GM18526 (cell line): ENCODE data around the gene TXNRD2.

ENCODE experiments used
- POLR2A ChIP-seq: IDR thresholded peaks from 3 replicates; pipeline ENCODE4 v1.6.1; 2011; ENCODE audit not compliant: insufficient read length; ENCODE audit errors: extremely low read depth

The TXNRD2 gene

DNA sequence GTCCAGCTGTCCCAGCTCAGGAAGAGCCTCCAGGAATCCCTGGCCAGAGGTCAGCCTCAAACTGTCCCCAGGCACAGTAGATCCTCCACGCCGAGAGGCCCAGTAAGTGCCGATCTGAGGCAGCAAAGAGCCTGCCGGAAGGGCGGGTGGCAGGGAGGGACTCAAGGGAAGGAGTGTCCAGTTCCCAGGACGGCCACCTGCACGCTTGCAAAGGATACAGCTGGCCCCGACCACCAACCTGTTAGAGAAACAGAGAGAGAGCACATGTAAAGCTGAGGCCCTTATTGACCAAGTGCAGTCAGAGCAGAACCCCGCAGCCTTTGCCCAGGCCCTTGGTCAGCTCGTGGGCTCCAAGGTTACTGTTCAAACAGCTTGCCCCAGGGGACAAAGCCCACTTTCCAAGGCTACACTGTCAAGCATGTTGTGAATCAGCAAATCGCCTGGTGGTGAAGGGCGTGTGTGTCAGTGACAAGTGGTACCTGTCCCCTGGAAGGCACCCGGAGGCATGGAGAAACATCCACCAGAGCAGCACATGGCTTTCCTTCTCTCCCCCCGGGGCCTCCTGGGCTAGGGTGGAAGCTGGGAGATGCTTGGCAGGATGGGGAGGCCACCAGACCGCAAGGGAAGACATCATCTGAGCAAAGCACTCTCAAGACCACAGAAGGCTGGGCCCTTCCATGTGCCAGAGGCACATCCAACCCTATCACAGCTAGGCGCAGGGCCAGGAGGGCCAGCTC lies 42.6 kb downstream of the TXNRD2 start:
- TF ChIP-seq POLR2A: no peak

DNA sequence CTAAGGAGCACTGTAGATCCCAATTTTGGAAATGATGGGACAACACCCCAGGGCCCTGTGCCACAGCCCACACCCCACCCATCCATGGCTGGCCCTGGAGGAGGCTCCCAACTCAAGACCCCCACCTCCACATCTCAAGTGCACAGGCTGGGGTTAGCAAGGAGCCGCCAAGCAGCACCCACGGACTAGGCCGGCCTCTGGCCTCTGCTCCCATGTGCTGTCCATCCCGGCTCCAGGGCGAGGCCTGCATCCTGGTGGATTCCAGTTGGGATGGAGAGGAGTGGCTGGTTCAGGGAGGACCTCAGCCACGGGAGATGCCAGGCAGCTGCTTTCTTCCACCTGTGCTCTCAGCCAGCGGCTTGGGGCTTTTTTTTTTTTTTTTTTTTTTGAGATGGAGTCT lies 43.5 kb downstream of the TXNRD2 start:
- TF ChIP-seq POLR2A: no peak

DNA sequence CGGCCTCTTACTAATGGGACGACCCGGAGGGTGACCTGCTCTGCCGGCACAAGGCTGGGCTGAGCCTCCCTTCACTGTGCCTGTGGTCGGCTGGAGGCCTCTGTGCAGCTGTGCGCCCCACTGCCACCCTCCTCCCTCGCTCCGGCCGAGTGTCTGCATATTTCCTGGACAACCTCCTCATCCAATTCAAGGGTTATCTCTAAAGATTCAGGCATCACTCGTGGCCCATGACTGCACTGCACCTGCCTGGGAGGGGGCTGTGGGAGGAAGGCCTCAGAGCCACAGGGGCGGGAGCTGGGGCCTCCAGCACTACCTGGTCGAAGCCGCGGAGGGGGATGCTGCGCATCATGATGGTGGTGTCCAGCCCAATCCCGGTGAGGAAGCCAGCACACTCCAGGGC lies 43.9 kb downstream of the TXNRD2 start:
- TF ChIP-seq POLR2A: no peak

DNA sequence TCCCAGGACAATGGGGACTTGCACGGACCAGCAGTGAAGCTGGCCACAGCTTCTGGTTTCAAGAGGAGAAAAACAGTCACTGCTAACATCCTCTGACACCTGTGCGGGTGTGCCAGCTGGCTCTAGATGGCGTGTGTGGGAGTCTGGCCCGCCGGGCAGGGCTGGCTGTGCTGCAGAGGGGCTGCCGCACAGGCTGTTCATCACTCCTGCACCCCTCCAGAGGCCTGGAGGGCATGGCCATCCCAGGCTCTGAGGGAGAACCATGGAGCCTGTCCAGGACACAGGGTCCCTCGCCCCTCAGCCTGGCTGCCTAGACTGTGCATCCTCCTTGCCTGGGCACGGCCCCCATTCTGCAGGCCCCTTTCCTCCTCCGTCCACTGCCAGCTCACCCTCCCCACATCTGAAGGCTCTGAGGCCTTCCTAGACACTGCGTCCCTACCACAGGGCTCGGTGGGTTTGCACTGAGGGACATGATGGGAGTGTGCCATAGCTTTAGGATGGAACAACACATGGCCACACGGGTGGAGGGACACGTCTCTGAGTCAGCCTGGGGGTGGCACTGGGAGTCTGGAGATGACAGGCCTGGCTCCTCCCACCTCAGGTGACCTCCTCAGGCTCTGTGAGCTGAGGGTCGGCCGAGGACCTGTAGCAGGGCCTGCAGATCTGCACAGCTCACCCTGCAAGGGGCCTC lies 44.8 kb downstream of the TXNRD2 start:
- TF ChIP-seq POLR2A: no peak

DNA sequence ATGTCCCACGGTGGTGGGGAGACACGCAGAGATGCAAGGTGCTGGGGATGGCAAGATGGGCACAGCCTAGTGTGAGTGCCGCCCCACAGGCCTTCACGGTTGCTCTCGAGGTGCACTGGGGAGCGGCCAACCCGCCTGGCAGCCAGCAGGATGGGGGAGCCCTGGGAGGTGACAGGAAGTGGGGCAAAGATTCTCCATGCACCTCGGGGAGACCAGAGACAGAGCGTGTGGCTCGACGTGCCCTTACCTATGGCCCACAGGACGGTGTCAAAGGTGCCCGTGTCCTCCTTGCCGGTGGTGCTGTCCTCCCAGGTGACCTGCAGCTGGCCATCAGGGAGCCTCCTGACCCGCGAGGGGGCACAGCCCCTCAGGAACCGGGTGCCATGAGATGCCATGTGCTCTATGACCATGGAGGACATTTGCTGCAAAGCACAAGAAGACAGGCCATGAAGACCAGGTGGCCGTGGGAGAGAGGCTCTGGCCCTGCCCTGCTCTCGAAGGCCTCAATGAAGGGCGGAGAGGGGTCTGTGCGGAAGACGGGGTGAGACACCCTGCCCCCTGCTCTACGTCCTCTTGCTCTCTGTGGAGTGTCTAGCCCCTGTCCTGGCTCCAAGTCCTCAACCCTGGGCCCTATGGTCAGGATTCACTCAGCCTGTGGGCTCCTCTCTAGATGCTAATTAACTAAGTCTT lies 46.3 kb downstream of the TXNRD2 start:
- no peak for TF ChIP-seq POLR2A

DNA sequence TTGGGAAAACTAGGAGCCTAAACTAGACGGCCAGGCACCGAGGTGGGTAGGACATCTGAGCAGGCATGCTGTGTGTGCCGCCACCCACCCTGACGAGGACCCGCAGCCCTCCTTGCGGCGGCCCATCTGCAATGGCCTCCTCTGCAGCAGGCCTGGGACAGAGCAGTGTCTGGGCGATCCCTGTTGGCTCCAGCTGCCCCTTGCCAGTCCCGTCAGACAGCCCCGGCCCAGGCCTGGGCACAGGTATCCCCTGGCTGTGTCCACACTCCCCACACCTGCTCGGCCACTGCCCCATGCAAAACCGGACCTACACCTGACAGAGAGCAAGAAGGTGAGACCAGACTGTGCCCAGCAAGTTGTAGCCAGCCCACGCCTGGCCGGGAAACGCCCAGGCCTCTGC lies 48.3 kb downstream of the TXNRD2 start:
- no peak for TF ChIP-seq POLR2A

DNA sequence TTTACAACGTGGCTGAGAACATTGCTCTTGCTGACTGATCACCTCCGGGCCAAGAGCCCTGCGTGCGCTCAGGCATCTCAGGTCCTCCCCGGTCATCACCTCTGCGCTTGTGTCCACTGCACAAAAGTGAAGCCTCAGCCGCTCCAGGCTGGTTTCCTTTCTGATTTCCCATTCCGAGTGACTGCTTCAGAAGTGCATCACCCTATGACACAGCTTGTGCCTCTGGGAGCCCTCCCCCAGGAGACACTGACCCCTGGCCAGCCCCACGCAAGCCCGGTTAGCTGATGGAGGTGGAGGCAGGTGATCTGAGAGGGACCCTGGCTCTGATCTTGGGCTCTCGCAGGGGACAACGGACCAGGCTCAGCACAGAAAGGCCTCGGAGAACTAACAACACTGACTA lies 48.7 kb downstream of the TXNRD2 start:
- TF ChIP-seq POLR2A: no peak

DNA sequence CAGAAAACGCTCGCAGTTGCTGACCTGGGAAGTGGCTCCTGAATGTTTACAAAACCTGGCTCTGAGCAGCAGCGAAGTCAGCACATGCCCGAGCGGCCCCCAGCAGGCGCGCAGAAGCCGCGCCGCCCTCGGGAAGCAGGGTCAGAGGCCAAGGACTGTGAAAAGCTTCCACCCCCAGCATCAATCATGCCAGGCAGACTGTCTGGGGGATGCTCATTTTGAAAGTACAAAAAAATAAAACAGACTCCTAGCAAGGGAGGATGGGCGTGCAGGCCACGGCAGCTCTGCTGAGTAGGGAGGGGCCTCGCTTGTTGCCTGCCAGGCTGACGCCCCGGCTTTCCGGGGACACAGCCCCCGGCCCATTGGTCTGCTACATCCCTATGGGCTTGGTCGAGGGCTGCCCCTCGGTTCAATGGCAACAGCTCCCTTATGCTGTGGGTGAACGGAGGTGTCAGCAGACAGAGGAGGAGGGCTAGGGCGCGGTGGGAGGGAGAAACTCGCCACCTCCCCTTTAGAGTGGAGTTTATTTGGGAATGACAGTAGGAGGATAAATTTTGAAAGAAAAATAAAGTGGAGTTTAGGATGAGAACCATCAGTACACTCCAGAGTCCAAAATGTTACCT lies 49.2 kb downstream of the TXNRD2 start:
- TF ChIP-seq POLR2A: no peak

DNA sequence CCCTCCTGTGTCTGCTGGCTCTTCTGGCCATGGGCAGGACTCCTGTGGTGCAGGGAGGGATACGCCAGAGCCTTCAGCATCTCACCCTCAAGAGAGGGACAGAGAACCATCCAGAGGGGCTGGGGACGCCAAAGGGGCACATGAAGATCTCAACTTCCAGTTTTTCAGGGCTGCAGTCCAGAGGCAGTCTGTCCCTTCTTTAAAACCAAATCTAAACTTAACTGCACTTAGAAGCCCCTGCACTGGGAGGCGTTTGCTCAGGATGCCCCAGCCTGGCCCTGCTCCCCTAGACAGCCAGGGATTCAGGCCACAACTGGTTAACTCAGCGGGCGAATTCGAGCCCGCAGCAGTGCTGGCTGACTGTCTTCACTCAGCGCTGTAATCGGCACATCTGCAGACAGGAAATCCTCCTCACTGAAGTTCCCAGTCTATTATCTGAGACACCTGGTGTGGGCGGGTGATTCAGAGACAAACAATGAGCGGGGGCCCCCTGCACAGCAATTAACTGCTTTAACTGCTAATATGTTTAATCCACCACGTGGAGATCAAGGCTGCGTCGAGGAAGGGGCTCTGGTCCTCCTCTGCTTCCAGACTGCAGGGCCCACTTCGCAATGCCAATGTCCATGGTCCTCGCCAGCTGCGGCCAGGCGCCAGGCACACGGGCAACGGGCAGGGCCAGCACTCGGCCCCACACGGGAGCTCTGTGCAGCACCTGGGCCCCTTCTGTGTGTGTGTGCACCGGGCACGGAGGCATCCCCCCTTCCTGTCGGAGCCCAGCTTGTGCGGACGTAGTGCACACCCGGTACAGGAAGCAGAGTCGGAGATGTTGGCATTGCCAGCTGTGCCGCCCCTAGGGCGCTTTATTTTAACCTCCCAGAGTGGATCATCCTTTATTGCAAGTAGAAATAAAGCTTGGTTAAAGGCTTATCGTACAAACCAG lies 50.0 kb downstream of the TXNRD2 start:
- no peak for TF ChIP-seq POLR2A

DNA sequence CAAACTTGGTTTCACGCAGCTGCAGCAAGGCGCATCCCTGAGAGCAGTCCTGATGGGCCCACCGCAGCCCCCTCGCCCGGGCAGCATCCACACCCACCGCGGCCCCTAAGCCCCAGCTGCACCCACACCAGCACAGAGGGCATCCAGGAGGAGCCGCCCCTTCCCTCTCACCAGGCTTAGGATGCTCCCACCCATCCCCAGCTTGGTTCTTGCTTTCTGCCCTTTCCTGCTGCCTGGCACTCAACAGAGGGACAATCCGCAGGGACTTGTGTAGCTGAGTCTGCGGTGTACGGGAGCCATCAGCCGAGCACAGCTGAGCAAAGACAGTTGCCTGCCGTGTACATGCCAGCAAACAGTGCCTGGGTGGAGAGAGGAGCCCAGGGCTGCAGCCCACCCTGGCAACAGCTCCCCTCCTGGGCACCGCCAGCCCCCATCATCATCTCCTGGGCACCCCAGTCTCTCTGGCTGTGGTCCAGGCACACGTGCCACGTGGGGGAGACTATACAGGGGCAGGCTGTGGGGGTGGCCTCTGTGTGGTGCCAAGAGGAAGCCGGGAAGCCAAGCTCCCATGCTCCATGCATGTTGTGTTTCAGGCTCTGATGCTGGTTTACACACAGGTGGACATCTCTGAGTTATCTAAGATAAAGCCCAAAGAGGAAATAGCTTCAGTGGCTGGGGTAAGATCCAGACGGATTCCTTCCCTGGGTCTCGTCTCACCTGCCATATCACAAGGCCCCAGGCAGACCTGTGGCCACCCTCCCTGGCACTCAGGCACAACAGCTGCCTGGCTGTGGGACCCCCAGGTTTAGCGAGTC lies 50.9 kb downstream of the TXNRD2 start:
- no peak for TF ChIP-seq POLR2A

DNA sequence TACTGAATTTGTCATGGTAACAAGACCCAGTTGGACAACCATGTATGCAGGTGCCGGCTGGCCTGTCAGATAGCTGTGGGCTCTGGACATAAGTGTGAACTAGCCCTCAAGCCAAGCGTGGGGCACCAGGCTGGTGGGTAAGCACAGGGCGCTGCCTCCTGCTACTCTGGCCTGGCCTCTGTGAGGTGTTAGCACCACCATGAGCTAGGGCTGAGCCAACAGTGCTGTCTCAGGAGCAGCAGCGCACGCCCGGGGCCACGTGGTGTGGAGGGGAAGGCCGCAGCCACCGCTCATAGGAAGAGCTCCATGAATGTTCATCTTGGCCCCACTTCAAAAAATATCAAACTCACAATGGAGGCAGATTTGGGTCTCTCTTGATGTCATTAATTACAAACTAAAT lies 51.7 kb downstream of the TXNRD2 start:
- TF ChIP-seq POLR2A: no peak

DNA sequence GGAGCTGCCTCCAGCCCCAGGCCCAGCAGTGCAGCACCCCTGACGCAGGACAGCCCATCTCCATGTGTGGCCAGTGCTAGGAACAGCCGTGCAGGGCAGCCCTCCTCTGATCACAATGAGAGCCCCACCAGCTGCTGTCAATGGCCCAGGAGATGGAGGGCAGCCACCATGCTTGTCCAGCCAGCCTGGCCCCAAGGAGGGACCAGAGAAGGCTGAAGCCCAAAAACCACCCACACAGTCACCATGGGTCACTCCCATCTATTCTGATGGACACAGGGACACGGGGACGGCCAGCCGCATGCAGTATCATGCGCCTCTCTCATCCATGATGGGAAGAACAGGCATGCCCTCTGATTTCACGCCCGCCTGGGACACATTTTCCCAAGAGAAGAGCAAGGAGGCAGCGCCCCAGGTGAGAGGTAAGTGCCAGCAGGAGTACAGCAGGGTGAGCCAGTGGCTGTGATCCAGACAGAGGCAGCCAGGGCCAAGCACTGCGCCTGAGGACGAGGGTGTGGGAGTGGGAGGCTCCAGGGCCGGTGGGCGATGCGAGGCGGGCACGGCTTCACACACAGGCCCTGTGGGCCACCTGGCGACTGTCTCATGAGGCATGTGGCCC lies 53.4 kb downstream of the TXNRD2 start:
- TF ChIP-seq POLR2A: no peak

DNA sequence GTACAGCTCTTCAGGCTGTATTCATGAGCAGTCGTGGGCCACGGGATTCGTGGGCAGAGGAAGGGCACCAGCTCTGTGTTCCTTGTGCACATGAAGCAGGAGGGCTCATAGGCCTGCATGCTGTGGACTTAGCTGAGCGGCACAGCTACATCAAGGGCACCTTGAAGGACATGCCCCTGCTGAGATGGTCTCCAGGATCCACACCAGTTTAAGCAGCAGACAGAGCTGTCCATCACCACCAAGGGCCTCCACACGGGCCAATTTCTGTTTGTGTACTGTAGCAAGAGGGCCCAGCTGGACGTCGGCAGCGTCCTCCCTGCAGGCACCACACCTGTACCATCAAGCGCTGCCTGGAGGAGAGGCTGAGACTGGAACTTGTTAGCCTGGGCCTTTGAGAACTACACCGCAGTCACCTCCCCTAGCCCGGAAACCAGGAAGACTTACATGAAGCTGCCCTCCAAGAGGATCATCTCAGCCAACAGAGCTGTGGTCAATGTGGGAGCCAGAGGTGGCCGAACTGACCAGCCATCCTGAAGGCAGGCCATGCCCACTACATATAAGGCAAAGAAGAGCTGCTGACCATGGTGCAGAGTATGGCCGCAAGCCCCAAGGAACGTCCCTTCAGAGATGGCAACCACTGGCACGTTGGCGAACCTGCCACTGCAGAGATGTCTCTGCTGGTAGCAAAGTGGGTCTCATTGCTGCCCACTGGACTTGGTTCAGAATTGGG lies 54.2 kb downstream of the TXNRD2 start:
- TF ChIP-seq POLR2A: no peak

DNA sequence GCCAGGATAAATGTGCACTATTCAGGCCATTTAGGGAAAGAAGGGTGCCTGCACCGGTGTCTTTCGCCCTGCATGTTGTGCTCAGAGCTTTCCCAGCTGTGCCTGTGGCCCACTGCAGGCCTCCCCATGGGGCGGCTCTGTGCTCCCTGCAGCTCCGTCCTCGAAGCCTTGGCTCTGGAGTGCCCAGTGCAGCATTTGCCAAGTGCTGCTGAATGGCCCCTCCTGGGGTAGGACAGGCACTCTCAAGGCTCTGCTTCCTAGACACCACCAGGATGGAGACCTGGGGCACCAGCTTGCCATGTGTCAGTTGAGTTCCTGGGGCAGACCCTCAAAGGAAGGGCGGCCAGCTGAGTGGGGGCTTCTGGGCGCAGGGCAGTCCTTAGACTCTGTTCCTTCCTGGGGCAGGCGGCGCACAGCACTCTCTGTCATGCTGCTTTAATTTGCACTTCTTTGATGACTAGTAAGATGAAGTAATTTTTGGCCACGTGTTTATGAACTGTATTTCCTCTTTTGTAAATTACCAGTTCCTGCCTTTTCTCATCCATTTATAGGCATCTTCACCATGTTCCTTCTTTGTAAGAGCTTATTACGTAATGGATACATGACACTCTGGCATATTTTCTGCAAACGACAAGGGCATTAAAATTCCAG lies 54.9 kb downstream of the TXNRD2 start:
- no peak for TF ChIP-seq POLR2A
